CD14-positive monocyte (primary cell): Measurements from ENCODE around the gene FNIP1. TPM values are rescaled to one million over a fixed set of nuclear protein-coding genes. Genes with fewer than 3 reads are reported as not detected.
A peak's percentile ranks its signal among the peaks of the same experiment; 100 is the strongest.

Source experiments
- DNase-seq, 3 donors: peaks; one replicate each; pipeline ENCODE4 v3.0.0-alpha.2; 2011 to 2022
- H2AFZ ChIP-seq: 2 replicates; pipeline ENCODE4 v1.6.0; 2012; ENCODE audit warnings: mild to moderate bottlenecking, low read depth, low read length, inconsistent platforms; ENCODE audit not compliant: insufficient read depth, poor library complexity, severe bottlenecking
- H3K27ac ChIP-seq, 2 donors: 1 replicate in 1 of 2; 2 replicates in 1 of 2; pipeline ENCODE4 v1.5.1; 2012 to 2013; ENCODE audit warnings: low read length in 2 of 2, control low read depth in 1 of 2, inconsistent platforms in 1 of 2, low read depth in 1 of 2, mild to moderate bottlenecking in 1 of 2
- H3K27me3 ChIP-seq, 2 donors: one replicate each; pipeline versions ENCODE4 v1.6.0 to v1.6.1; 2011 to 2013; ENCODE audit warnings: low read length in 2 of 2; ENCODE audit not compliant: control insufficient read depth in 2 of 2, insufficient read depth in 2 of 2
- H3K36me3 ChIP-seq, 2 donors: replicated peaks in 1 of 2; 1 replicate in 1 of 2; 2 replicates in 1 of 2; pipeline versions ENCODE4 v1.5.1 to v1.6.1; 2012 to 2013; ENCODE audit warnings: low read length in 2 of 2, control low read depth in 1 of 2, inconsistent platforms in 1 of 2, mild to moderate bottlenecking in 1 of 2; ENCODE audit not compliant: insufficient read depth in 2 of 2, control insufficient read depth in 1 of 2
- H3K4me1 ChIP-seq, 2 donors: 1 replicate in 1 of 2; 2 replicates in 1 of 2; pipeline versions ENCODE4 v1.5.1 to v1.6.1; 2012 to 2013; ENCODE audit warnings: low read length in 2 of 2, control low read depth in 1 of 2, inconsistent platforms in 1 of 2, mild to moderate bottlenecking in 1 of 2, moderate library complexity in 1 of 2; ENCODE audit not compliant: insufficient read depth in 2 of 2, control insufficient read depth in 1 of 2
- H3K4me2 ChIP-seq: replicated peaks from 2 replicates; pipeline ENCODE3; 2012; ENCODE audit warnings: low read length, moderate library complexity, mild to moderate bottlenecking; ENCODE audit not compliant: poor library complexity, severe bottlenecking; ENCODE audit errors: extremely low read depth
- H3K4me3 ChIP-seq, 3 experiments: fragments of 200-600 bp in 1 of 3; sonication (generic) in 1 of 3; replicated peaks in 1 of 3; 1 replicate in 2 of 3; 2 replicates in 1 of 3; pipeline ENCODE4 v1.5.1; 2011 to 2013; ENCODE audit warnings: low read length in 3 of 3, mild to moderate bottlenecking in 3 of 3, control low read depth in 2 of 3, low read depth in 2 of 3, inconsistent platforms in 1 of 3, moderate library complexity in 1 of 3
- H3K79me2 ChIP-seq: 2 replicates; pipeline ENCODE4 v1.6.0; 2012; ENCODE audit warnings: mild to moderate bottlenecking, control low read depth, inconsistent platforms, low read length, moderate library complexity; ENCODE audit not compliant: insufficient read depth
- H3K9ac ChIP-seq: 2 replicates; pipeline ENCODE4 v1.6.0; 2017; ENCODE audit warnings: low read length, mild to moderate bottlenecking; ENCODE audit not compliant: insufficient read depth, poor library complexity, severe bottlenecking
- H3K9me3 ChIP-seq, 2 donors: replicated peaks in 1 of 2; 1 replicate in 1 of 2; 2 replicates in 1 of 2; pipeline versions ENCODE4 v1.5.1 to v1.6.1; 2012 to 2013; ENCODE audit warnings: low read length in 2 of 2, control low read depth in 1 of 2; ENCODE audit not compliant: control insufficient read depth in 1 of 2, insufficient read depth in 1 of 2
- H4K20me1 ChIP-seq: 2 replicates; pipeline ENCODE4 v1.6.0; 2012; ENCODE audit warnings: mild to moderate bottlenecking, low read length, control low read depth, moderate library complexity; ENCODE audit not compliant: insufficient read depth
- H3K27ac Mint-ChIP-seq, 7 donors: one replicate each; pipeline ENCODE4 v1.8.0; 2020; ENCODE audit warnings: mild to moderate bottlenecking in 7 of 7, mixed read lengths in 7 of 7, moderate library complexity in 6 of 7, inconsistent platforms in 2 of 7
- H3K27me3 Mint-ChIP-seq, 3 donors: one replicate each; pipeline ENCODE4 v1.8.0; 2021 to 2022; ENCODE audit warnings: low read depth in 3 of 3, mild to moderate bottlenecking in 3 of 3, mixed read lengths in 3 of 3, moderate library complexity in 3 of 3, inconsistent platforms in 1 of 3
- H3K36me3 Mint-ChIP-seq, 2 donors: one replicate each; pipeline ENCODE4 v1.8.0; 2020; ENCODE audit warnings: mixed read lengths in 2 of 2, inconsistent platforms in 1 of 2, mild to moderate bottlenecking in 1 of 2
- H3K4me1 Mint-ChIP-seq: one replicate; pipeline ENCODE4 v1.8.0; 2020; ENCODE audit warnings: mild to moderate bottlenecking, mixed read lengths
- H3K4me3 Mint-ChIP-seq, 2 donors: one replicate each; pipeline ENCODE4 v1.8.0; 2020; ENCODE audit warnings: mild to moderate bottlenecking in 2 of 2, mixed read lengths in 2 of 2, moderate library complexity in 1 of 2
- H3K9me3 Mint-ChIP-seq, 7 donors: one replicate each; pipeline ENCODE4 v1.8.0; 2020 to 2022; ENCODE audit warnings: mixed read lengths in 7 of 7, mild to moderate bottlenecking in 6 of 7, moderate library complexity in 6 of 7, inconsistent platforms in 2 of 7
- WGBS: methylation state at CpG from one replicate; pipeline ENCODE4 v1.1.5; 2013; ENCODE audit warnings: missing lambda C conversion rate; ENCODE audit not compliant: insufficient coverage; 5-methylcytosine and 5-hydroxymethylcytosine counted together
- intact Hi-C, 2 donors: fragments of 100-400 bp; cut with micrococcal nuclease; formaldehyde crosslinking; loops; one replicate each; pipeline versions ENCODE4 v1.15.0 to v1.15.1; 2023
- polyA plus RNA-seq, 3 donors: library from polyadenylated mRNA; depleted of rRNA in 1 of 3; unstranded in 2 of 3; stranded (reverse) in 1 of 3; fragments of 300-500 nt in 2 of 3; fragments of >200 nt in 1 of 3; fragmentation: Illumina TruSeq in 2 of 3; gene quantifications; 1 replicate in 2 of 3; 2 replicates in 1 of 3; pipeline ENCODE4 v1.2.3, GENCODE V29; 2012 to 2021
- TF ChIP-seq, protein P1 (sequence below): fragments of 200-600 bp; IDR thresholded peaks from one replicate; pipeline ENCODE4 v1.8.0; 2022; ENCODE audit warnings: antibody characterized with exemption, mild to moderate bottlenecking

Gene FNIP1
- polyA plus RNA-seq, 3 donors: 13.6 to 17.3 (median 16.3) TPM

GRCh38 chr5:131619102-131619501 is 177.7 kb downstream of the FNIP1 start:
- H3K4me3 ChIP-seq: no peak overlapping the region
- H3K4me1 ChIP-seq: peaks cover 3 to 8% of the 10 kb centered on the region in 2 donors
- Mint-ChIP-seq H3K27ac (no peak overlapping the region), H3K36me3 (peaks cover 14 to 20% of the 10 kb centered on the region in 2 donors), H3K27me3 (peaks cover 0 to 4% (median 0%) of the 10 kb centered on the region in 3 donors), H3K9me3 (peaks cover 0 to 8% (median 3%) of the 10 kb centered on the region in 7 donors), H3K4me1 (peaks cover 24% of the 10 kb centered on the region), H3K4me3 (no peak overlapping the region)
- WGBS: 100% methylated on average over 2 of the region's 8 CpGs
- no peak overlapping the region for H2AFZ ChIP-seq
- TF ChIP-seq, protein P1, sequence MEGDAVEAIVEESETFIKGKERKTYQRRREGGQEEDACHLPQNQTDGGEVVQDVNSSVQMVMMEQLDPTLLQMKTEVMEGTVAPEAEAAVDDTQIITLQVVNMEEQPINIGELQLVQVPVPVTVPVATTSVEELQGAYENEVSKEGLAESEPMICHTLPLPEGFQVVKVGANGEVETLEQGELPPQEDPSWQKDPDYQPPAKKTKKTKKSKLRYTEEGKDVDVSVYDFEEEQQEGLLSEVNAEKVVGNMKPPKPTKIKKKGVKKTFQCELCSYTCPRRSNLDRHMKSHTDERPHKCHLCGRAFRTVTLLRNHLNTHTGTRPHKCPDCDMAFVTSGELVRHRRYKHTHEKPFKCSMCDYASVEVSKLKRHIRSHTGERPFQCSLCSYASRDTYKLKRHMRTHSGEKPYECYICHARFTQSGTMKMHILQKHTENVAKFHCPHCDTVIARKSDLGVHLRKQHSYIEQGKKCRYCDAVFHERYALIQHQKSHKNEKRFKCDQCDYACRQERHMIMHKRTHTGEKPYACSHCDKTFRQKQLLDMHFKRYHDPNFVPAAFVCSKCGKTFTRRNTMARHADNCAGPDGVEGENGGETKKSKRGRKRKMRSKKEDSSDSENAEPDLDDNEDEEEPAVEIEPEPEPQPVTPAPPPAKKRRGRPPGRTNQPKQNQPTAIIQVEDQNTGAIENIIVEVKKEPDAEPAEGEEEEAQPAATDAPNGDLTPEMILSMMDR: no peak
- H3K27ac ChIP-seq: no peak overlapping the region
- H3K9ac ChIP-seq: no peak overlapping the region
- no peaks in the 10 kb centered on the region for H3K27me3 ChIP-seq
- H3K4me2 ChIP-seq: no peak overlapping the region
- intact Hi-C loops: no loop called here
- peaks cover 0 to 5% of the 10 kb centered on the region in 2 donors for H3K9me3 ChIP-seq
- H3K36me3 ChIP-seq: peaks cover 2 to 8% of the 10 kb centered on the region in 2 donors
- DNase-seq: no peak
- H3K79me2 ChIP-seq: peaks cover 100% of the 10 kb centered on the region
- H4K20me1 ChIP-seq: peaks cover 81% of the 10 kb centered on the region

- no peak overlapping the region for H3K4me3 Mint-ChIP-seq
- Histone ChIP-seq H2AFZ (no peak overlapping the region), H3K4me2 (no peak overlapping the region), H3K9me3 (peaks cover 0 to 5% of the 10 kb centered on the region in 2 donors), H3K4me1 (peaks cover 3 to 8% of the 10 kb centered on the region in 2 donors), H3K36me3 (peaks cover under 1 to 4% of the 10 kb centered on the region in 2 donors), H3K79me2 (peaks cover 100% of the 10 kb centered on the region), H3K9ac (no peak overlapping the region), H3K27ac (no peak overlapping the region), H3K27me3 (no peaks in the 10 kb centered on the region), H3K4me3 (no peak overlapping the region), H4K20me1 (peaks cover 78% of the 10 kb centered on the region)
- H3K36me3 Mint-ChIP-seq: peaks cover 12 to 16% of the 10 kb centered on the region in 2 donors
- H3K27me3 Mint-ChIP-seq: no peaks in the 10 kb centered on the region
- WGBS: 100% methylated on average over 4 of the region's 11 CpGs
- TF ChIP-seq, protein P1: no peak
- peak overlapping the region in 2 of 7 donors; percentile 15 to 63 for H3K27ac Mint-ChIP-seq
- H3K4me1 Mint-ChIP-seq: peaks cover 27% of the 10 kb centered on the region
- no peak for DNase-seq
- intact Hi-C loops: no loop called here
- H3K9me3 Mint-ChIP-seq: peaks cover 0 to 11% (median 3%) of the 10 kb centered on the region in 7 donors
Measured at GRCh38 chr5:131617140-131617822, 179.5 kb downstream of the FNIP1 start.
